Kidney tubule cell (primary cell): Measurements from ENCODE around the gene GRIK3.
A peak's percentile ranks its signal among the peaks of the same experiment; 100 is the strongest.

Experiments used
- DNase-seq: peaks from one replicate; pipeline ENCODE4 v3.0.0-alpha.2; 2018; ENCODE audit warnings: low spot score

Gene GRIK3

GRCh38 chr1:36977731-36978406, 56.4 kb downstream of the GRIK3 start:
- DNase-seq = no peak

DNA sequence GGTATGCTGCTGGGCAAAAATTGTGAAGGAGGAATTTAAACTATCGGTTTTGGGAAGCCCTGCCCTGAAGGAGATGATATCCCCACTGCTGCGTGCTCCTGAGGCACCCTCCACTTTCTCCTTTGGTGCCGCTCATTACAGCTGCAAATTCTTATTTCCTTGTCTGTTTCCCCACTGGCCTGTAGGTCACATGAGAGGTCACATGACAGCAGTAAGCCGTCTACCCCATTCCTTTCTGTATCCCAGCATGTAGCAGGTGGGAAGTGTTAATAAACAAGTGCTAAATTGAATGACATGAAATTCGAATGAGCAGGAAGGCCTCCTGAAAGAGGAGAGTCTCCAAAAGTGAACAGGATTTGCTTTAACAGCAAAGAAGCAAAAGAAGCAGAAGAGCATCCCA, 58.7 kb downstream of the GRIK3 start:
- DNase-seq = no peak

GRCh38 chr1:36973056-36973455, 61.3 kb downstream of the GRIK3 start:
- no peak for DNase-seq

DNA sequence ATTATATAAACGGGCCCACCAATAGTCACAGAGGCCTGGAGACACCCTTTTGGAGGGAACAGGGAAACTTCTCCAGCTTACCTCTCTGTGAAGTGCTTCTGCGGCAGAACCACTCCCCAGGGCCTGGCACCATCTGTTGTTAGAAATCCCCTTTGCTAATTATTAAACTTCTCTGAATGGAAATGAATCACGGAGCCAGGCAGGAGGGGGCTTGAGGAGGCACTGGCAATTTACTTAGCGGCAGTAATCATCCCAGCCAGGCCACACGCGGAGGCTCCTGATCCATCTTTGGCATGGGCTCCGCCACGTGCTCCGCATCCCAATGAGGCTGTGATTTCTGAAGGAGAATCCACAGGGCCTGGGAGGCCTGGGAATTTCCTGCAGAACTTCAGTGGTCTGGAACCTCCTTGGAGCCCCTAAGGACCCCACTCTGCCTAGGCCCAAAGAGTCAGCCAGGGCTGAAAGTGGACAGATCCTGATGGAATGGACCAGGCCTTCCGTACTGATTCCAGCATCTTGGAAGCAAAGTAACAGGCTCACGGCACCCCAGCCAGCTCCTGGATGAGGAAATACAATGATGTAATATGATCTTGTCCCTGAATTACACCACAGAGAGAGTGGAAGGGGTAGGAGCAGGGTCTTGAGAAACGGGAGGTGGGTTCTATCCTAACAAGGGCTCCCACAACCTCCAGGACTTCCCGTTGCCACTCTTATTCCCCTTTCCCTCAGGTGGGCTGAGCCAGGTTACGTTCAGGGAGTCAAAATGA, 62.3 kb downstream of the GRIK3 start:
- peak; percentile 23 for DNase-seq

DNA sequence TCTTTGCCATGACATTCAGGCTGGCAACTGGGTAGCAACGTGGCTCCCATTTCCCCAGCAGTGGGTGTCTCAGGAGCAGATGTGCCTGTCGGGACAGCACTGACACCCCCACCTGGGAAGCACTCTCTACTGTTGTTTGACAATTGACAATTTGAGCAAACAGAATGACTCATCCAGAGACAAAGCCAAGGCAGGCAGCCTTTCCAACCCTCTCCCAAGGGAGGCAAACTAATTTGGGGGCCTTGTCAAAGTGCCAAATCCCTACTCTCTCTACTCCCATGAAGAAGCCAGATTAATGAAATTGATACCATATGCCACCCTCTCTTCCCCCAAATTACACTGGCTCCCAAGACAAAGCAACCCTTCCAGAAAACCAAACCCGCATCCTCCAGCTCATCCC, 65.6 kb downstream of the GRIK3 start:
- no peak for DNase-seq

DNA sequence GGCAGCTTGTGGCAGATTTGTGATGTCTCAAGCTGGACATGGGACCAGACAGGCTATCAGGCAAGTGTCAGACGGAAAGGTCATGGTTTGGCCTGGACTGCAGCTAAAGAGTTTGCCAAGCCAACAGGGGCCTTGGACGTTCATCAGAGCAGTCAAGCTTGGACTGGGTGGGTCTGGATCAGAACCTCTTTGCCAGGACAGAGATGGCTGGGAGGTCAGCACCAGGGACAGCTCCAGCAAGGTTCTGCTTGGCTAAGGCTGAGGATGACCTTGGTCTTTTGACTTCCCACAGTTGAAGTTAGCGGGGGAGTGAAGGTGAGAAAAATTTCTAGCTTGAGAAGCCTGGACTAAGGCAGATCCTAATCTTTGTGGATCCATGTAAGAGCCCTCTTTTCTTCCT, 68.1 kb downstream of the GRIK3 start:
- no peak for DNase-seq

GRCh38 chr1:36965275-36966159, 68.8 kb downstream of the GRIK3 start:
- no peak for DNase-seq

GRCh38 chr1:36964830-36965229, 69.5 kb downstream of the GRIK3 start:
- no peak for DNase-seq

DNA sequence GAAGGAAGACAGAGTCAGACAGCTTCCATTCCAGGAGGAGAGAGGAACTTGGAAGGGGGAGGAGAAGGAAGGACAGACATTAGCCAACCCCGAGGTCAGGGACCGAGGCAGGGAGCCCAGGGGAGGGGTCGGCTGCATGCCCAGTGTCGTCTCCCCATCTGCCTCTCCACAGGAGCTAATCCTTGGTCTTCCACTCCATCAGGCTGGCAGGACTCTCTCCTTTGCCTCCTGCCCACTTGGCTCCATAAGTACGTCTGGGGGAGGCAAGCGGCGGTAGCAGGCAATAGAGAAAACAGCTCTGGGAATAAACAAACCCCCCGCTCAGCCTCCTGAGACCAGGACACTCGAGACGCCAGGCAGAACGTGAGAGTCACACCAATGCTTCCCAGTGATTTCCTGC, 71.3 kb downstream of the GRIK3 start:
- DNase-seq = no peak

- DNase-seq = no peak
Measured at GRCh38 chr1:36961062-36961615, 73.2 kb downstream of the GRIK3 start.

GRCh38 chr1:36956570-36956969, 77.7 kb downstream of the GRIK3 start:
- no peak for DNase-seq

- DNase-seq = no peak
Measured at GRCh38 chr1:36955016-36955415, 79.3 kb downstream of the GRIK3 start.

GRCh38 chr1:36953061-36953460, 81.3 kb downstream of the GRIK3 start:
- DNase-seq = no peak

GRCh38 chr1:36951761-36952160, 82.6 kb downstream of the GRIK3 start:
- no peak for DNase-seq

DNA sequence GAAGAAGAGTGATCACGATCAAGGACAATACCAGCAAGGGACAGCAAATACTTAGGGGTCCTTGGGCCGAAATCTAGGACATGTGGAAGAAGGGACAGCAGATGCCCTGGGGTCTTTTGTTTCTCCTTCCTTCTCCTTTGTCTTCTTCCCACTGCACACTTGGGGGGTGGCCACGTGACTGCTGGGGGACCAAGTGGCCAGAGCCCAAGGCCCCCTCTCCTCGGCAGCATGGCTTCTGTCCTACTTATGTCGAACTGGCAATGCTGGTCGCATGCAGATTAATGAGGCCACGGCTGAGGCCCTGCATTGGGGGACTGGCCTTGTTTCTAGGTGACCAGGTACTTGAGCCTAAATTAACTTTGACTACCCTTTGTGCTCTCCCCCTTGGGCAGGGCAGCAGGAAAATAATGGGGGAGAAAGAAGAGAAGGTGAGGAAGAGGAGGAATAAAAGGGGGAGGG, 83.0 kb downstream of the GRIK3 start:
- DNase-seq = no peak

- DNase-seq = no peak
Measured at GRCh38 chr1:36950604-36951291, 83.6 kb downstream of the GRIK3 start.

GRCh38 chr1:36948606-36949005, 85.7 kb downstream of the GRIK3 start:
- no peak for DNase-seq

- no peak for DNase-seq
Measured at GRCh38 chr1:36948147-36948546, 86.2 kb downstream of the GRIK3 start.

- no peak for DNase-seq
Measured at GRCh38 chr1:36947384-36947783, 86.9 kb downstream of the GRIK3 start.

GRCh38 chr1:36944883-36945282, 89.4 kb downstream of the GRIK3 start:
- no peak for DNase-seq

DNA sequence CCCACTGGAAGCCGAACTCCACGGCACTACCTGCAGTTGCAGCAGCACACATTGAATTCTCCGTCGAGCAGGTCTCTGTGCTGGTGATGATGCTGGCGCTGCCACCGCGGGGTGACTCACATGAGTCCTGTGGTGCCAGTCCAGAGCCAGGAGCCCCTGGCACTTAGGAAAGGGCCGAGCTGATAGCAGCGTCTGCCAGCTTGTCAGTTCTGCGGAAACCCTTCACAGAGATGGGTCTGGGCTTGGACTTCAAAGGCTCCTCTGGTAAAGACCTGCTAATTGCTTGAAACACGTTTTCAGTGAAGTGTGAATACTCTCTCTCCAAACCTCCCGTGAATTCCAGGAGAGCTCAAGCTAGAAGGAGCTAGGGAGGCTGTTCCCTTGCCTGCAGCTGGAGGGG, 92.2 kb downstream of the GRIK3 start:
- no peak for DNase-seq
